B cell (primary cell): ENCODE results near the gene TMEM260.

ENCODE experiments used
- CTCF ChIP-seq: fragments of 200-600 bp; IDR thresholded peaks from one replicate; pipeline ENCODE4 v1.8.0; 2022; ENCODE audit warnings: antibody characterized with exemption, mild to moderate bottlenecking
- EZH2 ChIP-seq: IDR thresholded peaks from 2 replicates; pipeline ENCODE4 v1.6.1; 2012; ENCODE audit warnings: borderline replicate concordance, low read depth, mild to moderate bottlenecking, moderate library complexity, low read length; ENCODE audit not compliant: insufficient read depth, poor library complexity, severe bottlenecking

DNA sequence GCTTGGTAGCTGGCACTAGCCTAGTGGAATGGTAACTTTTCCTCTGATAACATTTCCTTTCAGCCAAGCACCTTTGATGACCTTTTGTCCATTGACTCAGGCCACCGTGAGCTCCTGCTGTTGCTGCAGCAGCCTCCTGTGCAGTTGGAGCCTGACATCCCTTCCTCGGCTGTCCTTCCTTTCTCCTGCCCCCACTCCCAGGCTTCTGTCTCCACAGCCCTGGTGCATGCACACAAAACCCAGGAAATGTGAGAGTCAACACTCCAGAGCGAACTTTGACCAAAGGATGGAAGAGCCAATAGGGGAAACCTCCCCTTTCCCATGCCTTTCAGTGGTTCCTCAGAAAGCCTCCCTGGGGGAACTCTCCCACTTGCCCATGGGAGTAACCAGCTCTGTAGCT, 115.0 kb downstream of the TMEM260 start:
- TF ChIP-seq CTCF (no peak), EZH2 (no peak)
